Inflammatory macrophage (primary cell): ENCODE data around the gene RNU5D-1.
"Not testable (repeated sequence)": the region's sequence is repeated elsewhere in the genome, so short reads cannot be mapped to it uniquely, and the experiment has no call there.

ENCODE experiments used
- DNase-seq, 2 donors: peaks; one replicate each; pipeline ENCODE4 v3.0.0-alpha.2; 2020 to 2022

Gene RNU5D-1

GRCh38 chr1:44724955-44725698 lies 5.8 kb downstream of the RNU5D-1 start:
- DNase-seq = no peak

DNA sequence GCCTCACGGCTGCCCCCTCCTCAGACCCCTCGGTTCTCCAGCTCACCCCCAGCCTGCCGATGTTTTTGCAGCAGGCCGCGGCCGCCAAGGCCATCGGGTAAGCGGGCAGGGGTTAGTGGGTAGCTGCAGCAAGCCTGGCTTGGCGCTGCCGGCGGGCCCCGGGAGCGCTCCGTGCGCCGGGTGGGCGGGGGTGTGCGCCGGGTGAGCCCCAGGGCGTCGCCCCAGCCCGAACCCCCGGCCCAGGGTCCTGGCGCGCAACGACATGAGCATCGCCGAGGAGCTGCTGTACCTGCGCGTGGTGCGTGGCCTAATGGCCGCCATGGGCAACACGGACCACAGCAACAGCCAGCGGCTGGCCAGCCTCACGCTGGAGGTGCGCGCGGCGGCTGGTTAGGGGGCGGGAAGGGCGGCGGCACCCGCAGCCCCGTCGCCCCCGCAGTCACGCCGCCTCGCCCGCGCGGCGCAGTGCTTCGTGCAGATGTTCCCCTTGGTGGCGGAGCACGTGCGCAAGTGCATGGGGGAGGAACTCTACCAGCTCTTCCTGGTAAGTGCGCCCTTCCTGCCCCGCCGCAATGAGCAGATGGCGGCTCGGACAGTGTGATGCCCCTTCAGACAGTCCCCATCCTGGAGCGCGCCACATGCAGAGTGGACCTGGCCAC lies 6.5 kb downstream of the RNU5D-1 start:
- DNase-seq = peak in 1 of 2 donors; percentile 52

DNA sequence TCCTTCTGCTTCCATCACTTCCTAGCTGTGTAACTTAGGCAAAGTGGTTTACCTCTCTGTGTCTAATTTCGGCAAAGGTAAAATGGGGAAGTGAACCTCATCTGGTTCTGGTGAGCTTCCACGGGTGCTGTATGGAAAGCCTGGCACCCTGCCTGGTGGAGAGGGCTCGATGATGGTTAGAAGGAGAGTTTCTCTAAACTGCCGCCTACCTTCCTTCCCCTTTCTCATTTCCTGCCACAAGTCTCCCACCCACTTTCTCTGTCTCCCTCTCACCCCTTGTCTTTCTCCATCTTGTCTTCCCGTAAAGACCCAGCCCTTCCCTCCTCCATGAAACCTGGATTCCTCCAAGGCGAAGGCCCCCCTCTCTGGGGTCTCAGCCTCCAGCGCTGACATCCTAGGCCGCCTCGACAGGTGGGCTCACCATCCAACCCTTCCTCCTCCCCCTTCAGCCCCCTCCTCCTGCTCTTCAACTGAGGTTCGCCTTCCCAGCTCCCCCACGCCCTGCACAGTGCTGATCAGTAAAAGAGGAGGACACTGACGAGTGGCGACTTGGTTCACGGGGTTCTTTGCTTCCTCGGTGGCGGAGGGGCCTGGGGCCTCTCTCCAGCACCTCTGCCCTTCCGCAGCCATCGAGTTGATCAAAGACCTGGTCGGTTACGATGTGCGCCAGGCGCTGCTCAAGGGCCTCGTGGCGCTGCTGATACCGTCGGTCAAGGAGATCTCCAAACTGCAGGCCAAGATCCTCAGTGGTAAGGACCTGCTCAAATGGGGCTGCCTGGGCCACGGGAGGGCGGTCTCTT lies 7.3 kb downstream of the RNU5D-1 start:
- peak; percentile 82 to 85 for DNase-seq

- no peak for DNase-seq
These were observed 7.9 kb downstream of the RNU5D-1 start for GRCh38 chr1:44723064-44723463.

DNA sequence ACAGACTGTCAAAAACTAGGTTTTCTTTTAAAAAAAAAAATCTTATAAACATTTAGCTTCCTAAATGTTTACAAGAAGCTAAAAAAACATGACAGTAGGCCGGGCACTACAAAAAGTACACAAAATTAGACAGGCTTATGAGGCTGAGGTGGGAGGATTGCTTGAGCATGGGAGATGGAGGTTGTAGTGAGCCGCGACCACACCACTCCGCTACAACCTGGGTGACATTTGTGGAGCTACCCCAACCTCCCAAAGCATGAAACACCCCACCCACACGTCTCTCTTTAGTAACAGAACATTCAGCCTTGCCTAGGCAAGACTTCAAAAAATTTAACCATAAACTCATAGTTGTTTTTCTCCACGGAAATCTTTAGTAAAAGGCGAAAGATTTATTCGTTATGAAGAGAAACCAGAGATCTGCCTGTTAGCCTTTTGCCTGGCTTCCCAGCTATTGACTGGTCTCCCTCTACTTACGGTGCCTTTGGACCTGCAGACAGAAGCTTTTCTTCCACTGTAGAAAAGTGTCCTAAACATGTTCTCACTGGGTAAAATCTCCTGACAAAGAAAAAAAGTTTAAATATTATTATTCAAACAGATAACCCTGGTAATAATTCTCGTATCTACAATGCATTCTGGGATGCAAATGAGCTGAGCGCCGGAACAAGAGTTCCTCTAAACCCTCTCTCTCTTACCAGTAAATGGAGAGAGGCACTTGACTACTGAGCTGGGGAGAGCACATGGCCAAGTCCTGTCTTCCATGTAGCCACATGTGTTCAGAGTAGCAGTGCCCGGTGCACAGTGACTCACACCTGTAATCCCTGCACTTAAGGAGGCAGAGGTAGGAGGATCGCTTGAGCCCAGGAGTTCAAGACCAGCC lies 9.2 kb downstream of the RNU5D-1 start:
- peak; percentile 98 to 99 for DNase-seq

DNA sequence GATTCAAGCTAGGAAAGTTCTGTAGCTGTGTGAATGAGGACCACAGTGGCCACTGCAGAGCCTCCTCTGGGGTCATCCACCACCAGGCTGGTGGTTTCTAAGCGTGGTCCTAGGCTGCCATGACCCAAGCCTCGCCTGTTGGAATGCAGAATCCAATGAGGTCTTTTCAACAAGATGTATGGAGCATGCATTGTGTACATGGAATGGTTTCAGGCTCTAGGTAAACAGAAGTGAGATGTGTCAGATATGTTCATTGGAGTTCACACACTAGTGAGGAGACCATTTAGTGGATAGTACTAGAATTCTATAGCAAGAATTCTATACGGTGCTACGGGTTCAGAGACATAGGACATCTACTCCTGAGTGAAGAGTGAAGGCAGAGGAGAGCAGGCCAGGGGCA lies 10.7 kb downstream of the RNU5D-1 start:
- DNase-seq = no peak

DNA sequence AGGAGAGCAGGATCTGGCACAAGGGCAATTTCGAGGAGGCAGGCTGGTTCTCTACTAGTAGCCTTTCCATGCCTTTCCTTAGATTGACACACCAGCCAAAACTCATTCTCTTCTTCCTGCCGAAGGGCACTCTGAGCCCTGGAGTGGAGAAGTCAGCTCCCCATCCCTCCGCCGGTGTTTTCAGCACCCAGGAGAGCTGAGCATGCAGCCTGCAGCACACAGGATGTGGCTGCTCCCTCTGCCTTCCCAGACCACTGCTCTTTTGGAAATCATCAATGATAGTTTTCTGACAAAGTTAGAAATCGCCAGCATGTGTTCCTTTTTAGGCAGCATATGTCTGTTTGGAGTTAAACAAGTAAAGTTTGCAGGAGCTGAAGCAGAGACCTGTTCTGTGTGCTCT lies 11.7 kb downstream of the RNU5D-1 start:
- no peak for DNase-seq

- DNase-seq = no peak
These were observed 12.9 kb downstream of the RNU5D-1 start for GRCh38 chr1:44718091-44718490.

DNA sequence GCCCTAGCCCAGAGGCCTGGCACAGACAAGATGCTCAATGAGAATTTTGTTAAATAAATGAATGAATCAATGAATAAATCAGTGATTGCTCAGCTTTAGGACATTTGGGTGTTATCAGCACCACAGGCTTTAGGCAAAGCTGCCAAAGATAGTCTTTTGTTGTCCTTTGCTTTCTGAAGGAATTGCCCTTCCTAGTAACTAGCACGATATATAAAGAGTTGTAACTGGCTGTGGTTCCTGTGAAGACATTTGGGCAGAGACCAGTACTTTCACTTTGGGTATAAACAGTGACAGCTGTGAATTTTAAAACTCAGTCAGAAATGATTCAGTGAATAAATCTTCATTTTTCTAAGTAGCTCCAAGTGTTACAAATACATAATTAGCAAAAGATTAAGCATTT lies 13.3 kb downstream of the RNU5D-1 start:
- DNase-seq = no peak

- DNase-seq = no peak
These were observed 13.8 kb downstream of the RNU5D-1 start for GRCh38 chr1:44717156-44717555.

DNA sequence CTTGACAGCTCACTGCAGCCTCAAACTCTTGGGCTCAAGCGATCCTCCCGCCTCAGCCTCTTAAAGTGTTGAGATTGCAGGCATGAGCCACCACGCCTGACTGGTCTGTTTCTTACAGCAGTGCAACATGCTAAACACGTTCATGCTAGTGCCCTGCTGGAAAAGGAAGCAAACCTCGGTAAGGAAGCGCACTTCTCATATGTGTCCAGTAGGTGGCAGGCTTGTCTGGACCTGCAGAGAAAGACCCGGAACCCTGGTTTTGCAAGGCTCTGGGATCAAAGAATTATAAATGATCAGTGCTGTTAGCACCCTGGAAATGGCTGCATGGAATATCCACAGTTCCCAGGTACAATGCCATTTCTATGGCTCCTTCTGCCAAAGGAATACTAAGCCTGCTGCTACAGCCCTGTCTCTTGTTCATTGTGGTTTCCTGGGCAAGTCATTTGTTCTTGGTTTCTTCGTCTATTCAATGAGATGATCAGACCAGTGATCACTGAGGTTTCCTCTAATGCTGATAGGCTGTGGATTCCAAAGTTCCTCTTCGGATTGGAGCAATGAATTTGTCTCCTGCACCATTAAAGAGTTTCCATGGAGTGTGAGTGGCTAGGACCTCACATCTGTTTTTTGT lies 15.9 kb downstream of the RNU5D-1 start:
- DNase-seq = peak; percentile 85 to 90

DNA sequence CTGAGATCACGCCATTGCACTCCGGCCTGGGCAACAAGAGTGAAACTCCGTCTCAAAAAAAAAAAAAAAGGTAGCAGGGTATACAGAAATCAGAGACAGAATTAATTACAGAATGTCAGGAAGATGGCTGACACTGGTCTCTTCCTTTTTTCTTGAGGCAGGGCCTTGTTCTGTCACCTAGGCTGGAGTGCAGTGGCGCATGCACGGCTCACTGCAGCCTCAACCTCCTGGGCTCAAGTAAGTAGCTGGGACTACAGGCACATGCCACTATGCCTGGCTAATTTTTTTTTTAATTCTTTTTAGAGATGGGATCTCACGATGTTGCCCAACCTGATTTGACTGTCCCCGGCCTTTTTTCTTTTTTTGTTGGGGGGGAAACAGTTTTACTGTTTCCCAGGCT lies 16.4 kb downstream of the RNU5D-1 start:
- DNase-seq = no peak

- DNase-seq = no peak
These were observed 17.6 kb downstream of the RNU5D-1 start for GRCh38 chr1:44713321-44713781.

DNA sequence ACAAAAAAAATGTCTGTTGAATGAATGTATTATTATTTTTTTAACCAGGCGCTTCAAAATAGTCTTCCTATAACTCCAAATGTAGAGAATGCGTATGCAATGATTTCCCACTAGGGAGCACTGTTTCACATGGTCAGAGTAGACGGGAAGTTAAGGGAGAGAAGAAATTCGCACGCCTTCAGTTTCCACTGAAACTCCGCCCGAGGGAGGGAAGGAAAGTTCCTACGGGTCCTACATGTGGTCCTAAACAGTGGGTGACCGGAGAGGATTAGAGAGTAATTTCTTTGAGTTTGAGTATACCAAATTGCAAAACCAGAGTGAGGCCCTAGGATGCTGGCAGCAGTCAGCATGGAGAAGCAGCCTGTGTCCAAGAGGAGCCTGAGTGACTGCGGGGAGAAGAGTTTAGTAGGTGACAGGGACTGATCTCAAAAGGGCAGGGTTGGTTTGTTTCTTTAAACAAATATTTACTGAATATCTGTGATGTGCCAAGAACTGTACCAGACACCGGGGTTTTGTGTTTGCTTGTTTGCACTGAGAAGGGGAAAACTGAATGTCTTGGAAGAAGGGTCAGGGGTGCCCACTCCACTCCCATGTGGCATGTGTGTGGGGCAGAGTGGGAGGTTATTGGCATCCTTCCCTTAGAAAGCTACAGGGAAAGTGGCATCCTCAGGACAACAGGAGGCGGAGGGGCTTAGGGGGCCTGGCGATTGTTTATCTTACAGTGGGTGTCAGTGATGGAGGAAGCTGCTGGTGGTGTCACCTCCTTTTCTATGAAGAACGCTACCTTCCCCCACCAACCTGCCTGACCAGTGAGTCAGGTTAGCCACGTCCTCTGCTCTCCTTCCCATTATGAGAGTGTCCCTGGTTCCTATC lies 22.8 kb downstream of the RNU5D-1 start:
- DNase-seq = peak; percentile 77 to 79

- DNase-seq = no peak
These were observed 23.7 kb downstream of the RNU5D-1 start for GRCh38 chr1:44707112-44707881.

DNA sequence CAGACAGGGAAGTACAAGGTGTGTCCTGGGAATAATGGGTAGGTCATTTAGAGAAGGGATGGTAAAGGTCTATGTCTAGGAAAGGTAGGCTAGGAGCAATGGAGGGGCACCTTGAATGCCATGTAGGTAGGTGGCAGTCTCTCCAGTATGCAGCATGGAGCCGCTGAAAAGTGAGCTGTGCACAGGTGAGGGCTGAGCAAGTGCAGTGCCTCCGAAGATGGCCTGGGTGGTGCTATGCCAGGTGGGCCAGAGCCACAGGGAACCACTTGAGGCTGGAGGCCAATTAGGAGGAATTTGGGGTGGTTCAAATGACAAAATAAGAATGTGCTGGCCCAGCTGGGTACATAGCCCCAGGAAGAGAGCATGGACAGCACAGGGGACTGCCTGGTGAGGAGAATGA lies 25.0 kb downstream of the RNU5D-1 start:
- DNase-seq = no peak

DNA sequence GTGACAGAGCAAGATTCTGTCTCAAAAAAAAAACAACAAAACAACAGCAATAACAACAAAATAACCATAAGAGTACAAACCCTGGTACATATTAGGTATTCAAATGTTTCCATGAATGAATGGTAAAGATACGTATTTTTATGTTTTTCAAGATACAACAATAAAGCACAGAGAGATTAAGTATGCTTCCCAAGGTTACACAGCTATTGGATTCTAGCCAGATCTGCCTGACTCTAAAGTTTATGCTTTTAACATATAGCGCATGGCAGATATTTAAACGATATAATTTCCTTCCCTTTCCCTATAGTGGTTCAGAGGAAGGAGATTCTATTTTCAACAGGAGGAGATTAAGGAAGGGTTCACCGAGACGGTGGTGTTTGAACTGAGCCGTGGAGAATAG lies 25.5 kb downstream of the RNU5D-1 start:
- DNase-seq = no peak

GRCh38 chr1:44701141-44701573 lies 29.8 kb downstream of the RNU5D-1 start:
- DNase-seq = no peak

DNA sequence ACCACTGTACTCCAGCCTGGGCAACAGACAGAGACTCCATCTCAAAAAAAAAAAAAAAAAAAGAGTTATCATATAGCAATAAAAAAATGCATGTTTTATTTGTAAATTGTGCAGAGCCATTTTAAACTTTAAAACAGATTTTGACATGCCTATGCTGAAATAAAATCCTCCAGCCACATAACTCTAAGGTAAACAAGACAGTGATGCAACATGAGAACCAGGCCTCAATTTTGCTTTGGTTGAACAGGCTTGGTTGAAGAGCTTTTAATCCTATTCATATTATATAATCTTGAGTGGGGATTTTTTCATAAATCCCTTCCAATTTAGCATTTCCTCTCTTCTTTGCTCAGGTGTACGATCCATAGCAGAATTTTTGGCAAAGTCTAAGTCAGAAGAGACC lies 30.4 kb downstream of the RNU5D-1 start:
- no peak for DNase-seq

- not testable (repeated sequence) for DNase-seq
These were observed 31.6 kb downstream of the RNU5D-1 start for GRCh38 chr1:44699375-44699774.
